ENCODE results near the gene IGSF9B. TPM values are rescaled to one million over a fixed set of nuclear protein-coding genes. Genes with fewer than 3 reads are reported as not detected.

IGSF9B gene
- total RNA-seq, 4 donors from 2014 or later, result 6.5 to 106 (median 29.1) TPM

GRCh38 chr11:133905677-133906156 is 51.1 kb downstream of the IGSF9B start:
- Histone ChIP-seq H3K4me1 (no peaks in the 10 kb centered on the region), H3K27ac (no peak overlapping the region), H3K9me3 (no peaks in the 10 kb centered on the region), H3K27me3 (no peaks in the 10 kb centered on the region), H3K36me3 (no peaks in the 10 kb centered on the region), H3K4me3 (no peak overlapping the region)
- TF ChIP-seq POLR2A (IDR thresholded peaks at IDR 0.05), result no peak
- TF ChIP-seq, protein P1, sequence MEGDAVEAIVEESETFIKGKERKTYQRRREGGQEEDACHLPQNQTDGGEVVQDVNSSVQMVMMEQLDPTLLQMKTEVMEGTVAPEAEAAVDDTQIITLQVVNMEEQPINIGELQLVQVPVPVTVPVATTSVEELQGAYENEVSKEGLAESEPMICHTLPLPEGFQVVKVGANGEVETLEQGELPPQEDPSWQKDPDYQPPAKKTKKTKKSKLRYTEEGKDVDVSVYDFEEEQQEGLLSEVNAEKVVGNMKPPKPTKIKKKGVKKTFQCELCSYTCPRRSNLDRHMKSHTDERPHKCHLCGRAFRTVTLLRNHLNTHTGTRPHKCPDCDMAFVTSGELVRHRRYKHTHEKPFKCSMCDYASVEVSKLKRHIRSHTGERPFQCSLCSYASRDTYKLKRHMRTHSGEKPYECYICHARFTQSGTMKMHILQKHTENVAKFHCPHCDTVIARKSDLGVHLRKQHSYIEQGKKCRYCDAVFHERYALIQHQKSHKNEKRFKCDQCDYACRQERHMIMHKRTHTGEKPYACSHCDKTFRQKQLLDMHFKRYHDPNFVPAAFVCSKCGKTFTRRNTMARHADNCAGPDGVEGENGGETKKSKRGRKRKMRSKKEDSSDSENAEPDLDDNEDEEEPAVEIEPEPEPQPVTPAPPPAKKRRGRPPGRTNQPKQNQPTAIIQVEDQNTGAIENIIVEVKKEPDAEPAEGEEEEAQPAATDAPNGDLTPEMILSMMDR (IDR thresholded peaks at IDR 0.05), result no peak
- intact Hi-C loops (cut with DNase I; ENCODE audit: low total_unique reads), result no loop called here
- no peak for DNase-seq

DNA sequence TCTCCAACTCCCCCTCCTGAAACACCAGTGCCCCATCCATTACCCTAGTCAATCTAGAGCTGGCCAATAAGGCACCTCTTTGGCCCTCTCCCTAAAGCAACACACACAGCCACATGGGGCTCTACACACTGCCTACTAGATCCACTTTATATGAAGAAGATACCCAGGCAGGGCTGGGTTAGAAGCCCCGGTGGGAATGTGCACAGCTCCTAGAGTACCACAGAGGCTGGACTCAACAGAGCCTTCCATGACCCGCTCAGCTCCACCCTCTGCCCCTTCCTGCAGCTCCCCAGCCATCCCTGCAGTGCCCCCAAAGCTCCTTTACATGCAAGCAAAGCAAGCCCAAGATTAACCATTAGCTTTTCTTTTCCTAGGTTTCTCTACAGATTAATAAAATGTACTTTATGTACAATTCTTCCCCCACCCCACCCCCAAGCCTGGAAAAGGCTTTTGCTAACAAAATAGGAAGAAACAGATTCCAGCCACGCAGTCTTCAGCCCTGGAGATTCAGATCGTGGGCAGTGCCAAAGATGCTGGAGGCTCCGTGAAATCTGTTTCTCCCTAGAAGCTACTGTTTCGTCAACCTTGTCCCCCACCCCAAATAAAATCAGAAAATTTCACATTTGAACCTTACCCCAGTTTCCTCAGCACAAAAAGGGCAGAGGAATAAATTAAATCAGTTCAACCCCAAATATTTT is 51.8 kb downstream of the IGSF9B start:
- H3K9me3 ChIP-seq, result no peaks in the 10 kb centered on the region
- TF ChIP-seq, protein P1 (IDR thresholded peaks at IDR 0.05), result no peak
- no peak for TF ChIP-seq POLR2A (IDR thresholded peaks at IDR 0.05)
- no peaks in the 10 kb centered on the region for H3K27me3 ChIP-seq
- intact Hi-C loops (cut with DNase I; ENCODE audit: low total_unique reads), result no loop called here
- no peak overlapping the region for H3K27ac ChIP-seq
- no peak overlapping the region for H3K4me3 ChIP-seq
- DNase-seq, result no peak
- H3K4me1 ChIP-seq, result no peaks in the 10 kb centered on the region
- no peaks in the 10 kb centered on the region for H3K36me3 ChIP-seq

GRCh38 chr11:133903875-133904817 is 52.6 kb downstream of the IGSF9B start:
- TF ChIP-seq, protein P1 (IDR thresholded peaks at IDR 0.05), result no peak
- TF ChIP-seq POLR2A (IDR thresholded peaks at IDR 0.05), result no peak
- Histone ChIP-seq H3K27ac (no peak overlapping the region), H3K27me3 (no peaks in the 10 kb centered on the region), H3K4me3 (no peak overlapping the region), H3K36me3 (no peaks in the 10 kb centered on the region), H3K9me3 (no peaks in the 10 kb centered on the region), H3K4me1 (no peaks in the 10 kb centered on the region)
- DNase-seq, result no peak
- intact Hi-C loops (cut with DNase I; ENCODE audit: low total_unique reads), result no loop called here

DNA sequence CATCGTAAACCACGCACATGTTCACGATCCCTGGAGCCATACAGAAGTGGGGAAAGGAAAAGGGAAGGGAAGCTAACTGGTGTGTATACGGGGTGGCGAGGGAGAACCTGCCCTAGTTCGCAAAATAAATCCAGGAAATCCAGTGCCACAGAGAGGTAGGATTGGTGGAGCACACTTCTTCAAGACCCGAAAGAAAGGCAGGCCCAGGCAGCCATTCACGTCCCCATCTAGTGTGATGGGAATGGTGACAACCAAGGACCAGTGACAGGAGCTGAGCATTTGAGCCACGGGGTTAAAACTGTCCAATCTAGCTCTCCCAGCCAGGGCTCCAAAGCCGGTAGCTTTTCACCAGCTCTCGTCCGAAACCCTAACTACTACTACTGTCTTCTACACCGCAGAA is 53.7 kb downstream of the IGSF9B start:
- Histone ChIP-seq H3K27me3 (no peaks in the 10 kb centered on the region), H3K4me1 (no peaks in the 10 kb centered on the region), H3K4me3 (no peak overlapping the region), H3K27ac (no peak overlapping the region), H3K36me3 (no peaks in the 10 kb centered on the region), H3K9me3 (no peaks in the 10 kb centered on the region)
- TF ChIP-seq, protein P1 (IDR thresholded peaks at IDR 0.05), result no peak
- TF ChIP-seq POLR2A (IDR thresholded peaks at IDR 0.05), result no peak
- intact Hi-C loops (cut with DNase I; ENCODE audit: low total_unique reads), result no loop called here
- DNase-seq, result no peak

GRCh38 chr11:133902506-133902905 is 54.3 kb downstream of the IGSF9B start:
- no peak for TF ChIP-seq POLR2A (IDR thresholded peaks at IDR 0.05)
- TF ChIP-seq, protein P1 (IDR thresholded peaks at IDR 0.05), result no peak
- Histone ChIP-seq H3K36me3 (no peaks in the 10 kb centered on the region), H3K4me3 (no peak overlapping the region), H3K27me3 (no peaks in the 10 kb centered on the region), H3K9me3 (no peaks in the 10 kb centered on the region), H3K27ac (no peak overlapping the region), H3K4me1 (no peaks in the 10 kb centered on the region)
- no peak for DNase-seq
- intact Hi-C loops (cut with DNase I; ENCODE audit: low total_unique reads), result no loop called here

All from uterus (tissue), 4 donors.